Endothelial cell of umbilical vein (primary cell): ENCODE results near the gene RGS9. TPM values are rescaled to one million over a fixed set of nuclear protein-coding genes. Genes with fewer than 3 reads are reported as not detected.

Source experiments
- BruUV-seq: library from RNA; stranded (reverse); fragments of 400-500 nt; replicated peaks from 2 replicates; lab custom pipeline; 2021; lab: Mats Ljungman, UMichigan
- CTCF ChIA-PET: fragments of 300-600, 350-600 bp; sonication (Branson Sonifier 250); formaldehyde crosslinking; loops from one replicate; lab custom pipeline; 2021; ENCODE audit warnings: antibody characterized with exemption, inconsistent platforms; lab: Charles Lee
- POLR2A ChIA-PET: fragments of 300-600, 350-600 bp; sonication (Branson Sonifier 250); formaldehyde crosslinking; loops from one replicate; lab custom pipeline; 2021; ENCODE audit warnings: antibody characterized with exemption, inconsistent platforms; lab: Charles Lee
- DNase-seq: peaks from one replicate; pipeline ENCODE4 v3.0.0-alpha.2; 2011; ENCODE audit warnings: low read depth, low spot score
- FAIRE-seq: peaks from 2 replicates; lab custom pipeline; 2011; peaks lifted over from hg19 to GRCh38; lab: Jason Lieb, UNC
- H2AFZ ChIP-seq: 2 replicates; pipeline ENCODE4 v1.6.0; 2012; ENCODE audit warnings: low read depth, low read length, control low read depth, inconsistent platforms
- H3K27ac ChIP-seq: 2 replicates; pipeline ENCODE4 v1.5.1; 2011; ENCODE audit warnings: low read depth, mild to moderate bottlenecking, control low read depth, low read length, moderate library complexity; ENCODE audit not compliant: insufficient read depth
- H3K27me3 ChIP-seq, 2 experiments: 2 replicates each; pipeline versions ENCODE4 v1.6.0 to v1.6.1; 2011; ENCODE audit warnings: low read length in 2 of 2, mixed read lengths in 1 of 2; ENCODE audit not compliant: control insufficient read depth in 2 of 2, insufficient read depth in 2 of 2
- H3K36me3 ChIP-seq, 2 experiments: 2 replicates in 1 of 2; 3 replicates in 1 of 2; pipeline ENCODE4 v1.5.1; 2011; ENCODE audit warnings: low read length in 2 of 2, mild to moderate bottlenecking in 1 of 2, moderate library complexity in 1 of 2; ENCODE audit not compliant: control insufficient read depth in 2 of 2, insufficient read depth in 2 of 2; ENCODE audit errors: extremely low read depth in 1 of 2
- H3K4me1 ChIP-seq: 3 replicates; pipeline ENCODE4 v1.5.1; 2011; ENCODE audit warnings: mild to moderate bottlenecking, low read length; ENCODE audit not compliant: control insufficient read depth, insufficient read depth; ENCODE audit errors: extremely low read depth
- H3K4me2 ChIP-seq: 2 replicates; pipeline ENCODE4 v1.6.1; 2011; ENCODE audit warnings: low read length, control low read depth, mixed read lengths; ENCODE audit not compliant: insufficient read depth
- H3K4me3 ChIP-seq, 3 experiments: fragments of 200-600 bp in 1 of 3; sonication (generic), shearing (Covaris generic) in 1 of 3; replicated peaks in 1 of 3; 2 replicates each; pipeline ENCODE4 v1.5.1; 2011 to 2016; ENCODE audit warnings: control low read depth in 3 of 3, low read length in 3 of 3, mild to moderate bottlenecking in 2 of 3, inconsistent platforms in 1 of 3, low read depth in 1 of 3, moderate library complexity in 1 of 3; ENCODE audit not compliant: insufficient read depth in 1 of 3
- H3K79me2 ChIP-seq: 2 replicates; pipeline ENCODE4 v1.6.0; 2012; ENCODE audit warnings: low read length, inconsistent platforms; ENCODE audit not compliant: control insufficient read depth, insufficient read depth
- H3K9ac ChIP-seq: replicated peaks from 2 replicates; pipeline ENCODE3; 2011; ENCODE audit warnings: low read length, control low read depth; ENCODE audit not compliant: insufficient read depth; ENCODE audit errors: extremely low read depth
- H3K9me1 ChIP-seq: replicated peaks from 3 replicates; pipeline ENCODE4 v1.6.0; 2011; ENCODE audit warnings: mild to moderate bottlenecking, low read length; ENCODE audit not compliant: control insufficient read depth, insufficient read depth; ENCODE audit errors: extremely low read depth
- H3K9me3 ChIP-seq: replicated peaks from 2 replicates; pipeline ENCODE4 v1.5.1; 2012; ENCODE audit warnings: low read length, inconsistent platforms; ENCODE audit not compliant: control insufficient read depth, insufficient read depth
- H4K20me1 ChIP-seq: replicated peaks from 2 replicates; pipeline ENCODE3; 2011; ENCODE audit warnings: mild to moderate bottlenecking, low read length; ENCODE audit not compliant: control insufficient read depth, insufficient read depth; ENCODE audit errors: extremely low read depth
- CTCF ChIP-seq, 2 donors: IDR thresholded peaks; 1 replicate in 1 of 2; 2 replicates in 1 of 2; pipeline ENCODE4 v1.5.1; 2011; ENCODE audit warnings: low read length in 2 of 2, mild to moderate bottlenecking in 2 of 2, moderate library complexity in 2 of 2, control low read depth in 1 of 2, inconsistent platforms in 1 of 2, low read depth in 1 of 2; ENCODE audit not compliant: insufficient read depth in 1 of 2; ENCODE audit errors: extremely low read depth in 1 of 2
- EZH2 ChIP-seq: IDR thresholded peaks from 2 replicates; pipeline ENCODE4 v1.6.1; 2012; ENCODE audit warnings: borderline replicate concordance, low read depth, mild to moderate bottlenecking, moderate library complexity, low read length, inconsistent platforms; ENCODE audit not compliant: severe bottlenecking
- FOS ChIP-seq: IDR thresholded peaks from 2 replicates; pipeline ENCODE4 v1.6.1; 2011; ENCODE audit warnings: mild to moderate bottlenecking, low read length, moderate library complexity, borderline replicate concordance; ENCODE audit not compliant: insufficient read depth
- GATA2 ChIP-seq: IDR thresholded peaks from 2 replicates; pipeline ENCODE4 v1.7.0; 2011; ENCODE audit warnings: low read depth, mild to moderate bottlenecking, moderate library complexity, mixed read lengths, low read length; ENCODE audit not compliant: insufficient read length, insufficient read depth
- JUN ChIP-seq: IDR thresholded peaks from 2 replicates; pipeline ENCODE4 v1.6.1; 2011; ENCODE audit warnings: borderline replicate concordance, low read depth; ENCODE audit not compliant: insufficient read length, insufficient read depth
- MAX ChIP-seq: IDR thresholded peaks from 2 replicates; pipeline ENCODE4 v1.6.1; 2011; ENCODE audit not compliant: insufficient read depth, insufficient read length
- MYC ChIP-seq: IDR thresholded peaks from one replicate; pipeline ENCODE4 v1.6.1; 2011; ENCODE audit warnings: mild to moderate bottlenecking, low read depth, low read length
- POLR2A ChIP-seq: IDR thresholded peaks from 2 replicates; pipeline ENCODE4 v1.6.1; 2012; ENCODE audit warnings: low read depth, mild to moderate bottlenecking, control low read depth, low read length
- POLR2AphosphoS5 ChIP-seq: IDR thresholded peaks from 2 replicates; pipeline ENCODE4 v1.6.1; 2012; ENCODE audit warnings: low read depth, mild to moderate bottlenecking, control low read depth, low read length, moderate library complexity; ENCODE audit not compliant: insufficient read depth
- dilution Hi-C: fragments of 300-500 bp; cut with MboI; formaldehyde crosslinking; loops from one replicate; pipeline ENCODE4 v1.15.0; 2019; ENCODE audit warnings: low sequenced_read_pairs; ENCODE audit not compliant: extremely low pct_ligation_motif_present
- intact Hi-C: fragments of 100-400 bp; cut with micrococcal nuclease; formaldehyde crosslinking; loops from one replicate; pipeline ENCODE4 v1.10.0; 2022
- polyA plus RNA-seq, 4 experiments: library from polyadenylated mRNA; depleted of rRNA in 3 of 4; stranded (reverse) in 3 of 4; unstranded in 1 of 4; fragments of >200 nt; gene quantifications; 2 replicates each; pipeline versions ENCODE4 v1.2.1 to v1.2.3, GENCODE V29; 2011 to 2012; ENCODE audit warnings: missing spikeins in 1 of 4
- total RNA-seq: library from RNA; stranded (reverse); gene quantifications from 2 replicates; pipeline ENCODE4 v1.2.3, GENCODE V29; 2021

Gene RGS9
- total and polyA plus RNA-seq, 2 donors (not counting 3 experiments of a cell fraction or from before 2014, with no cell fraction given) = 0.61 to 1.4 TPM

GRCh38 chr17:65194670-65195334 lies 57.6 kb downstream of the RGS9 start:
- Histone ChIP-seq H3K9ac (no peak overlapping the region), H2AFZ (no peak overlapping the region), H4K20me1 (no peaks in the 10 kb centered on the region), H3K36me3 (no peaks in the 10 kb centered on the region), H3K9me3 (no peaks in the 10 kb centered on the region), H3K9me1 (no peaks in the 10 kb centered on the region), H3K27ac (no peak overlapping the region), H3K4me1 (peaks cover 12% of the 10 kb centered on the region), H3K4me3 (no peak overlapping the region), H3K4me2 (no peak overlapping the region), H3K27me3 (no peaks in the 10 kb centered on the region), H3K79me2 (no peaks in the 10 kb centered on the region)
- POLR2A ChIA-PET = no interaction called here
- BruUV-seq = no TSS peak
- FAIRE-seq = no peak
- intact Hi-C loops = loop anchor here (5.0 kb wide), 2 partner anchors 38 to 413 kb away; no protein-coding TSS in a partner anchor
- CTCF ChIA-PET = interaction anchor here (1.7 kb wide), 1 partner anchor 58 kb away, joined by 9 read pairs; the partner anchor contains the start of gene RGS9
- TF ChIP-seq FOS = no peak
- TF ChIP-seq MAX = no peak
- TF ChIP-seq JUN = no peak
- TF ChIP-seq EZH2 = no peak
- no peak for TF ChIP-seq GATA2
- dilution Hi-C loops = no loop called here
- no peak for DNase-seq

- Histone ChIP-seq H3K36me3 (no peaks in the 10 kb centered on the region), H4K20me1 (no peaks in the 10 kb centered on the region), H3K4me2 (no peak overlapping the region), H3K9me3 (no peaks in the 10 kb centered on the region), H3K9me1 (no peaks in the 10 kb centered on the region), H3K9ac (no peak overlapping the region), H3K27ac (no peak overlapping the region), H3K4me3 (no peak overlapping the region), H3K79me2 (no peaks in the 10 kb centered on the region), H2AFZ (no peak overlapping the region), H3K27me3 (no peaks in the 10 kb centered on the region), H3K4me1 (peaks cover 12% of the 10 kb centered on the region)
- dilution Hi-C loops (no loop called here), intact Hi-C loops (loop anchor here (5.0 kb wide), 1 partner anchor 413 kb away; no protein-coding TSS in a partner anchor)
- DNase-seq = no peak
- TF ChIP-seq MAX (no peak), EZH2 (no peak), GATA2 (no peak), FOS (no peak), JUN (no peak), POLR2AphosphoS5 (no peak), POLR2A (no peak), MYC (no peak), CTCF (IDR thresholded peaks at IDR 0.05; ENCODE audit: extremely low read depth in 1 of 2, insufficient read depth in 1 of 2, low read depth in 1 of 2, low read length in 2 of 2) (no peak)
- ChIA-PET POLR2A (no interaction called here), CTCF (interaction anchor here (3.7 kb wide), 1 partner anchor 59 kb away, joined by 38 read pairs; the partner anchor contains the start of gene RGS9)
- FAIRE-seq = no peak
- no TSS peak for BruUV-seq
These were observed 58.5 kb downstream of the RGS9 start for GRCh38 chr17:65195716-65196115.
